IPS-15b (cell line): ENCODE measurements around the gene MOBP.
A peak's percentile ranks its signal among the peaks of the same experiment; 100 is the strongest.
"Not testable (repeated sequence)": the region's sequence is repeated elsewhere in the genome, so short reads cannot be mapped to it uniquely, and the experiment has no call there.

Experiments used
- H3K27me3 ChIP-seq: one replicate; pipeline ENCODE4 v1.6.1; 2013; ENCODE audit warnings: low read length; ENCODE audit not compliant: control insufficient read depth, insufficient read depth
- H3K36me3 ChIP-seq: one replicate; pipeline ENCODE4 v1.6.1; 2013; ENCODE audit warnings: low read length; ENCODE audit not compliant: control insufficient read depth, insufficient read depth
- H3K4me1 ChIP-seq: one replicate; pipeline ENCODE4 v1.6.1; 2013; ENCODE audit warnings: mild to moderate bottlenecking, low read length; ENCODE audit not compliant: control insufficient read depth, insufficient read depth
- H3K4me3 ChIP-seq: one replicate; pipeline ENCODE4 v1.5.1; 2013; ENCODE audit warnings: low read depth, low read length
- H3K9ac ChIP-seq: one replicate; pipeline ENCODE4 v1.6.1; 2013; ENCODE audit warnings: low read depth, mild to moderate bottlenecking, low read length
- H3K9me3 ChIP-seq: one replicate; pipeline ENCODE4 v1.6.1; 2013; ENCODE audit warnings: mild to moderate bottlenecking, low read length; ENCODE audit not compliant: control insufficient read depth, insufficient read depth

The MOBP gene, protein sequence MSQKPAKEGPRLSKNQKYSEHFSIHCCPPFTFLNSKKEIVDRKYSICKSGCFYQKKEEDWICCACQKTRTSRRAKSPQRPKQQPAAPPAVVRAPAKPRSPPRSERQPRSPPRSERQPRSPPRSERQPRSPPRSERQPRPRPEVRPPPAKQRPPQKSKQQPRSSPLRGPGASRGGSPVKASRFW

DNA sequence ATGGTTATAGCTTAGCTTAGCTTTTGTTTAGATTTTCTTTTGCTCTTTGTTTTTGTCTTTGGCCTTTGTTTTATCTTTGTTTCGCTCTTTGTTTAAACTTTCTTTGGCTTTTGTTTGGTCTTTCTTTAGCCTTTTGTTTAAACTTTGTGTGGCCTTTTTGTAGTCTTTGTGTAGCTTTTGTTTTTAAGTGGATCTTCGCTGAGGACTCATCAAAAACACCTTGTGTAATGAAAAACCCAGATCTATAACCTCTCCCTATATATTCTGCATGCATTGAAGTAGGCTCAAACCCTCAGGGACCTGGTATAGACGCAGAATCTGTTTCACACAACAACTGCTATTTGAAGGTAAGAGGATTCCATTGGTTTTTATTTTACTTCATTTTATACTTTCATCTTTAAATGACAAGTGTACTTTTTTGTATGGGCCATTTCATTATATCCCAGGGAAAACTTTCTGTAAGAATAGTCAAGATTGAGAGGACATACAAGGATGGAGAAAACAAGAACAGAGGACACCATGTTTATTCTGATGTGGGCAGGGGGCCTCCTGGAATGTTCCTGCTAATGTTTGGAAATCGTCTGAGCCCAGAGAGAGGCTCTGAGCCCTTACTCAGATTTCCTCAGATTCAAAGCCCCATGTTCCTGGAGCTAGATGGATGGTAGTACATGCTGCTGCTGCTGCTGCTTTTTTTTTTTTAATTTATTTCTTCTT is at the start of gene MOBP:
Gene MOBP (plus strand): TSS at position 287 of the 714 bp plus-strand sequence. CDS start 34,390 bp downstream, outside the sequence.
- no peaks in the 10 kb centered on the region for H3K36me3 ChIP-seq
- H3K9me3 ChIP-seq, result no peaks in the 10 kb centered on the region
- no peak within 1 kb of the TSS for H3K4me3 ChIP-seq
- H3K27me3 ChIP-seq, result no peaks in the 10 kb centered on the region
- peaks cover 9% of the 10 kb centered on the region for H3K4me1 ChIP-seq
- H3K9ac ChIP-seq, result no peak within 1 kb of the TSS

DNA sequence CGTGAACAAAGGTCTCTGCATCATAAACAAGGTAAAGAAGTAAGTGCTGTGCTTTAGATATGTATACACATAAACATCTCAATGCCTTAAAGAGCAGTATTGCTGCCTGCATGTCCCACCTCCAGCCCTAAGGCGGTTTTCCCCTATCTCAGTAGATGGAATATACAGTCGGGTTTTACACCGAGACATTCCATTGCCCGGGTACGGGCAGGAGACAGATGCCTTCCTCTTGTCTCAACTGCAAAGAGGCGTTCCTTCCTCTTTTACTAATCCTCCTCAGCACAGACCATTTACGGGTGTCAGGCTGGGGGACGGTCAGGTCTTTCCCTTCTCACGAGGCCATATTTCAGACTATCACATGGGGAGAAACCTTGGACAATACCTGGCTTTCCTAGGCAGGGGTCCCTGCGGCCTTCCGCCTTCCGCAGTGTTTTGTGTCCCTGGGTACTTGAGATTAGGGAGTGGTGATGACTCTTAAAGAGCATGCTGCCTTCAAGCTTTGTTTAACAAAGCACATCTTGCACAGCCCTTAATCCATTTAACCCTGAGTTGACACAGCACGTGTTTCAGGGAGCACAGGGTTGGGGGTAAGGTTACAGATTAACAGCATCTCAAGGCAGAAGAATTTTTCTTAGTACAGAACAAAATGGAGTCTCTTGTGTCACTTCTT is 48.8 kb upstream of the MOBP start:
- H3K27me3 ChIP-seq, H3K36me3 ChIP-seq, H3K9ac ChIP-seq, H3K9me3 ChIP-seq: not testable (repeated sequence)
- Histone ChIP-seq H3K4me3 (peak overlapping the region; percentile 16), H3K4me1 (peaks cover 11% of the 10 kb centered on the region)

DNA sequence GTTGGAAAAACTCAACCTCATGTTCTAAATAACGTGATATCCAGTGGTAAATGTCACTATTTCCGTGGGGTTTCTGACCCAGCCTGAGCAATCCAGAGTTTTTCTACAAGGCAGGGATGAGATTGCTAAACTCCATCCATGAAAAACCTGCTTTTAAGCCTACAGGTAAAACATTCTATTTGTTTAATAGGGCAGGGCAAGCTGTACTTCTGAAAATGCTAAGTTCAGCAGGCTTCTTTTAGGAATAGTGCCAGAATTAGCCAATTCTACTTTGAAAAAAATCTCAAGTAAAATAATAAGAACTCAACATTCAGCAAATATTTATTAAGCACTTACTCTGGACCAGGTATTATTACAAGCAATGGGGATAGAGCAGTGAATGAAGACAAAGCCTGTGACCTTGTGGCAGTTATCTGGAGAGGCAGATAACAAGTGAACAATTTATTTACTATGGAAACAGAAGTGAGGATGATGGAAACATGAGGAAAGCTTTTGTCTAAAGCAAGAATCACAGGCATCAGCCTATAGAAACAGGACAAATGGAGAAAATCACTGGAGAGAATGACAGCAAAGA is 47.7 kb upstream of the MOBP start:
- Histone ChIP-seq H3K27me3 (no peaks in the 10 kb centered on the region), H3K36me3 (no peaks in the 10 kb centered on the region), H3K9me3 (peaks cover 7% of the 10 kb centered on the region), H3K4me1 (peaks cover 11% of the 10 kb centered on the region), H3K9ac (no peak overlapping the region), H3K4me3 (no peak overlapping the region)

DNA sequence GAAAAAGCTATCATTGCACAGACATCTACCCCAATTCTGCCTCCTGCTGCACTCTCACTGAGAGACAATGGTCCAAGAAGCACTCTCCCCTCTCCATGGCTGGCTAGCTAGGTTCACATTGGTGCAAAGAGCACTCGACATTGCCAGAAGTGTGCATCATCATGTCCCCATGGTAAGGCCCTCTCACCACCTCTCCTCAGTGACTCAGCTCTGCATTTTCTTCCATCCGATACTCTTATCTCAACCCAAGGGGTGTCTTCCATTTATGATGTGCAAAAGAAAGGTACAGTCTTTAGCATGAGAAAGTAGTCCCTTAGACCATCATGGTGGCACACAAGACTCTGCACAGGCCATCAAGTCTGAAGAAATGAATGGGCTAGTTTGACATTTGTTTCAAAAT is 46.9 kb upstream of the MOBP start:
- Histone ChIP-seq H3K27me3 (no peaks in the 10 kb centered on the region), H3K4me1 (peaks cover 11% of the 10 kb centered on the region), H3K4me3 (no peak overlapping the region), H3K9me3 (peaks cover 7% of the 10 kb centered on the region), H3K36me3 (no peaks in the 10 kb centered on the region), H3K9ac (no peak overlapping the region)

DNA sequence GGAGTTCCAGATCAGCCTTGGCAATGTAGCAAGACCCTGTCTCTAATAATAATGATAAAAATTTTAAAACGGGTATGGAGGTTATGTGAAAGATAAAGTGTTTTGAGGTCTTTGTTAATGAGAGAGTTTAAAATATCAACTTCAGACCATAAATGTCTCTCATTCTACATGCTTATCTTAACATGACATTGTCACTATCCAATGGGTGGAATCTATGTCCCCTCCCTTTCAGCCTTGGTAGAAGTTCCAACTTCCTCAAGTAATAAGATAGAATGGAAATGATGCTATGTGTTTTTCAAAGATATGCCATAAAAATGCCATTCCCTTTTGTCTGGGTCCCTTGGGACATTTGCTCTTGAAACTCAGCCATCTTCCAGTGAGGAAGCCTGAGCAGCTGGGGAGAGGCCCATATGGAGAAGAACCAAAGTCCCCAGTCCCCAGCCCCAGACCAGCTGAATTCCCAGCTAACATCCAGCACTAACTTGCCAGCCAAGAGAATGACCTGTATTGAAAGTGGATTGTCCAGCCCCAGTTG is 44.0 kb upstream of the MOBP start:
- H3K4me1 ChIP-seq, result peaks cover 8% of the 10 kb centered on the region
- no peak overlapping the region for H3K9ac ChIP-seq
- no peaks in the 10 kb centered on the region for H3K27me3 ChIP-seq
- H3K4me3 ChIP-seq, result no peak overlapping the region
- H3K36me3 ChIP-seq, result no peaks in the 10 kb centered on the region
- H3K9me3 ChIP-seq, result peaks cover 7% of the 10 kb centered on the region

DNA sequence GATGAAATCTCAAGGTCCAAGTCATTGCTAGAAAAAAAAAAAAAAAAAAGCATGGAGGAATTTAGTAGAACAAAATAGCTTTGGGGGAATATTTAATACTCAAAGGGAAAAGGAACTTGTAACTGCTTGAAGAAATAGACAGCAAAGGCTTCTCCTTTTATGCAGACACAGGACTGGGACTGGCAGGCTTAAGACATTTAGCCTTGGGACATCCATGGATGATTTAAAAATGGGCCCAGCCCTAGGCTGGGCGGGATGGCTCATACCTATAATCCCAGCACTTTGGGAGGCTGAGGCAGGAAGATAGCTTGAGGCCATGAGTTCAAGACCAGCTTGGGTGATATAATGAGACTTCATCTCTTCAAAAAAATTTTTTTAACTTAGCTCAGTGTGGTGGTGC is 41.2 kb upstream of the MOBP start:
- Histone ChIP-seq H3K4me1 (no peaks in the 10 kb centered on the region), H3K36me3 (peaks cover 2% of the 10 kb centered on the region), H3K9ac (no peak overlapping the region), H3K27me3 (no peaks in the 10 kb centered on the region), H3K4me3 (no peak overlapping the region), H3K9me3 (peaks cover 3% of the 10 kb centered on the region)

DNA sequence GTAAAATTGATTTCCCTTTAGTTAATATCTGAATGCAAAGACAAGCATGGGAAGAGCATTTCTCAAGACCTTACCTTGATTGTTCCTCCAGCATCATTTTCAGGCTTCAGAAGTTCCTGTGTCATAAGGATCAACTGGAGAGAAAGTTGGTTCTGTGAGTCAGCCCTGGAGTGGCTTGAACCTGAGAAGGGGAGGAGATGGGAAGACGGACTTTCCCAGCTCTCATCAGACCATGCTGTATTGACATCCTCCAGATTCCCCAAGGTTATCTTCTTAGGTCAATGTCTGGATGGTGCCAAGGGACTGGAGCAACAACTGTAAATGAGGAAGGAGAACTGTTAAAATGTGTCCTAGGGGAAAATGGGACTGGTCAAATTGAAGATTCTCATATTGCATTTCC is 40.0 kb upstream of the MOBP start:
- Histone ChIP-seq H3K27me3 (no peaks in the 10 kb centered on the region), H3K4me3 (no peak overlapping the region), H3K9me3 (no peaks in the 10 kb centered on the region), H3K36me3 (peaks cover 2% of the 10 kb centered on the region), H3K4me1 (no peaks in the 10 kb centered on the region), H3K9ac (no peak overlapping the region)

DNA sequence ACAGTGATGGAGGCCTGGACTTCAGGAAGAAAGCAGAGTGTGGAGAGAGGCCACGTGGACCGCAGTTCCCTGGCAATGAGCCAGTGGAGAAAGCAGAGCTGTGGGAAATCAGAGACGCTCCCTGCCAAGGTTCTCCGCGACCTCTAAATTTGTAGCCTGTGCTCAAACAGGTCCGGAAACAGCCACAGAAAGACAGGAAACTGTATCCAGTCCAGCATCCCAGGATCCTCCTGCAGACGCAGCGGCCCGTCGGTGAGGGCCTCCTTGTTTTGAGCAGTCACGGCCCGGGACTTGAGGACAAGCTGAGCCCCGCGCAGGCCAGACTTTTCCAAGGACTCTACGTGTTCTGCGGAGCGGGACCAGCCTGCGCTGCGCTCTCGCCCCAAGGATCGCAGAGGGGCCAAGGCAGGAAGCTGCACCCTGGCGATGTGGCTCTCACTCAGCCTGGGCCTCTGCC is 38.7 kb upstream of the MOBP start:
- no peaks in the 10 kb centered on the region for H3K9me3 ChIP-seq
- no peak overlapping the region for H3K4me3 ChIP-seq
- H3K36me3 ChIP-seq, result peaks cover 2% of the 10 kb centered on the region
- H3K4me1 ChIP-seq, result no peaks in the 10 kb centered on the region
- no peaks in the 10 kb centered on the region for H3K27me3 ChIP-seq
- no peak overlapping the region for H3K9ac ChIP-seq

DNA sequence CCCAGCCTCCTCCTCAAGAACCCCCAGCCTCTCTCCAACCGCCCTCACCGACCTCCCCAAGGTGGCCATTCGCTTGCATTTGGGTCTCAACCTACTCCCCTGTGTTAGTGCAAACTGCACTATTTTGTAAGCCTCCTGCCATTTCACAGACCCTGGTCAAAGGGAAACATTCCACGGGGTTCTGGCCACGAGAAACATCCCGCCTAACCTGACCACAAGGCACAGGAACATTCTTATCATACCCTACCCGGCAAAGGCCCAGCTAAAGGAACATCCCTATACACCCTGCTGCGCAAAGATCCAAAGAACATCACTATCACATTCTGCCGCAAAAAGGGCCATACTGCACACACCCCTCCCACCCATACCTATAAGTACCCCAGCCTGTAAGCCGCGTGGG is 38.0 kb upstream of the MOBP start:
- Histone ChIP-seq H3K27me3 (no peaks in the 10 kb centered on the region), H3K36me3 (peaks cover 2% of the 10 kb centered on the region), H3K4me1 (no peaks in the 10 kb centered on the region), H3K4me3 (no peak overlapping the region), H3K9me3 (no peaks in the 10 kb centered on the region), H3K9ac (no peak overlapping the region)

DNA sequence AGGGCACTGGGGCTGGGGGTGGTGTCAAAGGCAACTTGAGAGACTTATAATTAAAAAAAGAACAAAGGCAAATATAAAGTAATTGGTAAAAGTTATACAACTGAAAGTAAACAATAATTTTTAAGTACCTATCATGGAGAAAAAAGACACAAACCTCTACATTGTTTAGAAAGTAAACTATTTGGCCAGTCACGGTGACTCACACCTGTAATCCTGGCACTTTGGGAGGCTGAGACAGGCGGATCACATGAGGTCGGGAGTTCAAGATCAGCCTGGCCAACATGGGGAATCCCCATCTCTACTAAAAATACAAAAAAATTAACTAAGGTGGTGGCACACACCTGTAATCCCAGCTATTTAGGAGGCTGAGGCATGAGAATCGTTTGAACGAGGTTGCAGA is 35.1 kb upstream of the MOBP start:
- Histone ChIP-seq H3K4me3 (no peak overlapping the region), H3K27me3 (no peaks in the 10 kb centered on the region), H3K4me1 (no peaks in the 10 kb centered on the region), H3K9ac (no peak overlapping the region), H3K36me3 (peaks cover 2% of the 10 kb centered on the region), H3K9me3 (no peaks in the 10 kb centered on the region)

DNA sequence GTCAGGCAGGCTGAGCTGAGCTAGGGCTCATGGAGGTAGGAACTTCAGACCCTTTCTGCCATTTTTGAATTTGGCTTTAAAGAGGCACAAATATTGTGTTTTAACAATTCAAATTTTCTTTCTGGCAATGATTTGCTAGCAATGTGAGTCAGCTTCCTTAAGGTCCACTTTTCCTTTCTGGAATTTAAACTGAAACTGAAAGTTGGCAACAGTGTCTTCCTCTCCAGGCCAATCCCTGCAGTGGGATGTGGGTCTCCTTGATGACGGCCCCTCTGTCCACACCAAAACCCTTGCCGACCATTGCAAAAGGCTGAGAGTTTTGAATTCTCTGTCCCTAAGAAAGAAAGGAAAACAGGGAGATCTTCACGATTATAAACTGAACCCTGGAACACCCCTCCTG is 33.8 kb upstream of the MOBP start:
- Histone ChIP-seq H3K4me1 (no peaks in the 10 kb centered on the region), H3K36me3 (peaks cover 2% of the 10 kb centered on the region), H3K27me3 (no peaks in the 10 kb centered on the region), H3K9ac (no peak overlapping the region), H3K9me3 (no peaks in the 10 kb centered on the region), H3K4me3 (no peak overlapping the region)
